Measurements from ENCODE around the gene CDC42EP2.

DNA sequence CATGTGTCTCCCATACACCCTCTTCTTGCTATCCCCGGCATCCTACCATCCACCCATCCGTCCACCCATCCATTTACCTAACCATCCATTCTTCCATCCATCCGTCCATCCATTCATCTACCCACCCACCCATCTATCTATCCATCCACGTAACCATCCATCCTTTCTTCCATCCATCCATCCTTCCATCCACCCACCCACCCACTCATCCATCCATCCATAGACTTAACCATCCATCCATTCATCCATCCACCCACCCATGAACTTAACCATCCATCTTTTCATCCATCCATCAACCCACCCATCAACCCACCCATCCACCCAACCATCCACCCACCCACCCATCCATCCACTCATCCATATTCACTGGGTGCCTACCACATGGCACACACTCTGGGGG lies 10.6 kb upstream of the CDC42EP2 start:
- TF ChIP-seq CTCF (IDR thresholded peaks at IDR 0.05) (no peak), EP300 (IDR thresholded peaks at IDR 0.05) (no peak)

Data from gastroesophageal sphincter (tissue), 3 donors.